Stimulated activated memory B cell treated with anti-CD40 and anti-IgM and Interleukin-4, amounts not matched to agents 10 μg/mL and 1 μg/mL and 100 μg/mL, for 72 hours (primary cell): ENCODE data around the gene ELL2.
A peak's percentile ranks its signal among the peaks of the same experiment; 100 is the strongest.

Experiments
- ATAC-seq: fragments of 150-1000 bp; cut with Tn5 transposase; 2 replicates; pipeline ENCODE4 v1.10.0; 2021
- H3K27ac Mint-ChIP-seq: one replicate; pipeline ENCODE4 v1.8.0; 2022; ENCODE audit warnings: mild to moderate bottlenecking, mixed read lengths
- H3K27me3 Mint-ChIP-seq: one replicate; pipeline ENCODE4 v1.8.0; 2022; ENCODE audit warnings: mixed read lengths
- H3K36me3 Mint-ChIP-seq: one replicate; pipeline ENCODE4 v1.8.0; 2022; ENCODE audit warnings: mixed read lengths
- H3K4me1 Mint-ChIP-seq: one replicate; pipeline ENCODE4 v1.8.0; 2022; ENCODE audit warnings: mixed read lengths
- H3K4me3 Mint-ChIP-seq: one replicate; pipeline ENCODE4 v1.8.0; 2022; ENCODE audit warnings: mild to moderate bottlenecking, moderate library complexity, mixed read lengths
- H3K9me3 Mint-ChIP-seq: one replicate; pipeline ENCODE4 v1.8.0; 2022; ENCODE audit warnings: mixed read lengths

The ELL2 gene

DNA sequence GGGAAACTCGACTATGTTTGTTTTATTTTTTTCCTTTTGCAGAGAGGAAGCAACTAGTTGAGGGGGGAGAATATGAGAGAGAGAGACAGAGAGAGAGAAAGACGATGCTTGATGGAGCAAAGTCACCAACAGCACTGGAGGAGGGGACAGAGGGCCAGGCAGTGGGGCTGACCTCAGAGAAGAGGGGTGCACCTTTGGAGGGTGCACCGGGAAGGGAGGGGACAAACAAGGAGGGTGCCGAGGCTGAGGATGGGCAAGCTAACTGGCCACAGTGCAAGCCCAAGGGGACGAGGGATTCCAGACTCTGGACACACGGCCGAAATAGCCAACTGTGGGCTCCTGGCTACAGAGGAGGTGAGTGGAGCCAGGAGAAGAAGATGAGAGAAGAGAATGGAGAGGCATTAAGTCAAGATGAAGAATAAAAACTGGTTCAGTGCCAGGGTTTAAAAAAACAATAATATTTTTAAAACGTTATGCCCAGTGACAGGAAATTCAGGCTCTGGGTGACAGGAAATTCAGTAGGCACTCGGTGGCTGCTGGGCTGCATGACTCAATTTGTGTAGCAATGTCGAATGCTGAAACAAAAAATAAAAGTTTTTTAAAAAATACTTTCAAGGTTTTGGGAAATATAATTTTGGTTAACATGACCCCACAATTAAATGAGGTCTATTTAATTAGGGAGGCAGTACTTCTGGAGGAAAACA, 125.8 kb downstream of the ELL2 start:
- ATAC-seq, result no peak

More for the DNA sequence above, 125.8 kb downstream of the ELL2 start:
- Mint-ChIP-seq H3K36me3 (no peaks in the 10 kb centered on the region), H3K9me3 (no peaks in the 10 kb centered on the region), H3K27ac (peak overlapping the region; percentile 76), H3K4me3 (peak overlapping the region; percentile 60), H3K27me3 (no peaks in the 10 kb centered on the region), H3K4me1 (peaks cover 53% of the 10 kb centered on the region)
